Left lobe of liver (tissue), 2 donors: Measurements from ENCODE around the gene FGD2. TPM values are rescaled to one million over a fixed set of nuclear protein-coding genes. Genes with fewer than 3 reads are reported as not detected.
A peak's percentile ranks its signal among the peaks of the same experiment; 100 is the strongest.

Source experiments
- ATAC-seq: fragments of 200-7000 bp; cut with Tn5 transposase; one replicate; pipeline ENCODE4 v1.9.1; 2020; ENCODE audit warnings: mild to moderate bottlenecking, moderate library complexity
- DNase-seq: peaks from one replicate; pipeline ENCODE4 v3.0.0-alpha.2; 2020; ENCODE audit warnings: low spot score
- total RNA-seq: library from RNA; stranded (reverse); gene quantifications from one replicate; pipeline ENCODE4 v1.2.1, GENCODE V29; 2021
- donor health status: DM: no; HTN: no; CAD: no; lungs with moderate emphysema.
- donor health status: DM: no; HTN: yes; CAD: no.

FGD2 gene
- total RNA-seq = 10.3 TPM

- ATAC-seq = no peak
- no peak for DNase-seq
Measured at GRCh38 chr6:37005061-37005810, at the start of gene FGD2. TSS of gene FGD2 (plus strand) at chr6:37005655. CDS start at chr6:37005818, 163 bp downstream.

DNA sequence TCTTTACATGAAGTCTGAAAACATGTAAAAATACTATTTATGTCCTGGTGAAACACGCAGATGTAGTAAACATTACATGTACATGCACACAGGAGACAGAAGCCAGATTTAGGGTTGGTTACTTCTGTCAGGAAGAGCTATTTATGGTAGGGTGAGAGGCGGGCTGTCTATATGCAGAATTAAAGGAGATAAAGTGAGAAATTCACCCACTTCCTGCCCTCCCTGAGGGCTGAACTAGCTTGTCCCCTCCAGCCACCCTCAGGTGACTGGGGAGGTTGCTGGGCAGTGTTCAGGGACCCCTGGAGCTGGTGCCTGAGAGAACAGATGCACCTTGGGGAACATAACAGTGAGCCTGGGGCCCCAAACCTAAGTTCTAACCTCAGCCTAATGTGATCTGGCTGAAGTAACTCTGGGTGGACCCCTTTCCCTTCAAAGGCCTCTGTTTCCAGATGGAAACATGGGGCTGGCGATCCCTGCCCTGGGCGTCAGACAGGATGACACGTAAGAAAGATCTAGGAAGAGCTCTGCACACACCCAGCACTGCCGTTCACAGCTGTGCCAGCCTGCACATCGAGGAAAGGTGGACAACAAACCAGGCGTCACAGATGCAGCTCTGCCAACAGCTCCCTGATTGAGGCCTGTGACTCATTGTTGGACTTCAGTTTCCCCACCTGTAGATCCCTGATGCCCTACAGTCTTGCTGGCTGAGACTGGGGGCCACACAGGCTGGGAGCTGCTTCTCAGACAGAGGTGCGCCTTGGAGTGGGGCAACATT is 49.6 kb upstream of the FGD2 start:
- DNase-seq (no peak), ATAC-seq (no peak)

DNA sequence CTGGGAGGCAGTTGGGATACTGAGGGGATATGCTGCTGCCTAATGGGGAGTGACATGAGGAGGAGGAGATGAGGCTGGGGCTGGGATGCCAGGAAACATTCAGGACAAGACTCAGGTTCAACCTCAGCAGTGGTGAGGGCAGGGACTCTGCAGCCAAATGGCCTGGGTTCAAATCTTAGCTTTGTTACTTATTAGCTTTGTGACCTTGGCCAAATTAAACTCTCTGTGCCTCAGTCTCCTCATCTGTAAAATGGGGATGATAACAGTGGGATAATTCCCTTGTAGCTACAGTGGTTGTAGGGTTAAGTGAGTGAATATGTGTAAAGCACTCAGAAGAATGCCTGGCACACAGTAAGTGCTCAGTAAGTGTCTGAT is 49.0 kb upstream of the FGD2 start:
- DNase-seq (no peak), ATAC-seq (no peak)

DNA sequence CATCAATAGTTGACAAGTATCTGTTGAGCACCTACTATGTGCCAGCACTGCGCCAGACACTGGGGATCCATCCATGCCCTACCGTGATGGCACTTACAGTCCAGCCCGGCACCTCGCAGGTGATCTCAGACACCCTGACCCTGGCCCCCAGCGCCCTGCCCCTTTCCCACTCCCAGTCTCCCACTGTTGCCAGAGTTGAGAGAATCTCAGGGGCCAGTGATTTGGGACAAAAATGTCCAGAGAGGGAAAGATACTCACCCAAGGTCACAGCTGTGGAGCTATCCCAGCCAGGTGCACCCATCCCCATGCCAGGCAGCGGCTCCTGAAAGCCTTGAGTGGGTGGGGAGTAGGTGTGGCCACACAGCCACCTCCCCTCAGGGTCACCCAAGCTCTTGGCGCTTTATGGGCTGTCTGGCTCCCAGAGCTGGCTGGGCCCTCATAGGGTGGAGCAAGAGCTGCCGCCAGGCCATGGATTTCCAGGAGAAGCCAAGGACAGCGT is 47.6 kb upstream of the FGD2 start:
- no peak for DNase-seq
- ATAC-seq = no peak

DNA sequence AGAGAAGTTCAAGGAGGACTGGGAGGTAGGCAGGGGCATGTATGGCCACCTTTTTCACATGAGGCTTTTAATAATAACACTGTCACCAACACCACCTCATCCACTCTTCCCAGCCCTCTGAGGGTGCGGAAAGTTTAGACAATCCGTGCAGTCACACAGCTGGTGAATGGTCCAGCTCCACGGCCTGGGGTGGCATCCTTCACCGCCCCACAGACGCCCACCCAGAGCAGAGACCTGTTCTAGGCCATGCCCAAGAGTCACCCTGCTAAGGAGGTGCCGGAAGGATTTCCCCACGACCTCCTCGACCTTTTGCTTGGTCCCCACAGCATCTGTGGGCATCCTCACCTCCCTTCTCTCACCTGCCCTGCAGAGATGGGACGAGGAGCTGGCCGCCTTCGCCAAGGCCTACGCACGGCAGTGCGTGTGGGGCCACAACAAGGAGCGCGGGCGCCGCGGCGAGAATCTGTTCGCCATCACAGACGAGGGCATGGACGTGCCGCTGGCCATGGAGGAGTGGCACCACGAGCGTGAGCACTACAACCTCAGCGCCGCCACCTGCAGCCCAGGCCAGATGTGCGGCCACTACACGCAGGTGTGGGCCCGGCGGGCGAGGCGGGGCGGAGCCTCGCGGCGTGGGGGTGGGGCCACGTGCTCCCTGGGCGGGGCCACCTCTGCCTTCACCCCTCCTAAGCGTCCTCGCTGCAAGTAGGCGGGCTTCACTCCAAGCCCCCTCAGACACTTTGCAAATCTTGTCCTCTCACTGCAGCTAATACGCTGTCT is 46.5 kb upstream of the FGD2 start:
- ATAC-seq (no peak), DNase-seq (no peak)

- DNase-seq = no peak
- no peak for ATAC-seq
Measured at GRCh38 chr6:36959555-36960250, 45.8 kb upstream of the FGD2 start.

DNA sequence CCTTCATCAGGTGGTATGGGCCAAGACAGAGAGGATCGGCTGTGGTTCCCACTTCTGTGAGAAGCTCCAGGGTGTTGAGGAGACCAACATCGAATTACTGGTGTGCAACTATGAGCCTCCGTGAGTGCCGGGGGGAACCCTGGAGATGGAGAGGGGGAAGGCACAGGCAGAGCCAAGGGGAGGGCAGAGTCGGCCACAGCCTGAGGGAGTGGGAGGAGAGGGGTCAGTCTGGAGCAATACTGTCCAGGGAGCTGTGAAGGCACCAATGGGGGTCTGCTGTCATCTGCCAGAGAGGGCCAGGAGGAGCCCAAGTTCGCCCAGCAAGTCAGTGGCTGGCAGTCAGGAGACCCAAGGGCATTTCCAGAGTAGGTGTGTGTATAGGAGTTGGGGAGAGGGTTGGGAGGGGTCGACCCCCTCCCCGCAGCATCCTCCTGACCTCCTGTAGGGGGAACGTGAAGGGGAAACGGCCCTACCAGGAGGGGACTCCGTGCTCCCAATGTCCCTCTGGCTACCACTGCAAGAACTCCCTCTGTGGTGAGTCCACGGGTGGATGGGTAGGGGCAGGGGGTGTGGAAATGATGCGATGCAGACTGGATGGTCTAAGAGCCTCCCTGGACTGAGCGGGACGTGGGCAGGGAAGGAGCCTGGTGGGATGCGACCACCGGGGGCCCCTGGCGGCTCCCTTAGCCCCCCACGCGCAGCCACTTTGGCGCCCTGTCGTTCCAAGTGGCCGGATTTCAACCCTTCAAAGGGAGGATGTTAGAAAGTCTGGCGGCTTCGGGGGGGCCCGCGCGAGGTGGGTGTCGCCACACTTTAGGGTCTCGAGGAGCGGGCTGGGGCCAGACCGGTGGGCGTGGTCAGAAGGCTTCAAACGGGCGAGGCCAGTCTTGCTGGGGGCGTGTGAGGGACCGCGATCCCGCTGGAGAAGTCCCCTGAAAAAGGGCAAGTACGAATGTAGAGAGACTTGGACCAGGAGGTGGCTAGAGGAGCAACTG is 43.7 kb upstream of the FGD2 start:
- ATAC-seq (no peak), DNase-seq (no peak)

GRCh38 chr6:36962874-36963273 is 42.6 kb upstream of the FGD2 start:
- DNase-seq (no peak), ATAC-seq (peak; percentile 36)

DNA sequence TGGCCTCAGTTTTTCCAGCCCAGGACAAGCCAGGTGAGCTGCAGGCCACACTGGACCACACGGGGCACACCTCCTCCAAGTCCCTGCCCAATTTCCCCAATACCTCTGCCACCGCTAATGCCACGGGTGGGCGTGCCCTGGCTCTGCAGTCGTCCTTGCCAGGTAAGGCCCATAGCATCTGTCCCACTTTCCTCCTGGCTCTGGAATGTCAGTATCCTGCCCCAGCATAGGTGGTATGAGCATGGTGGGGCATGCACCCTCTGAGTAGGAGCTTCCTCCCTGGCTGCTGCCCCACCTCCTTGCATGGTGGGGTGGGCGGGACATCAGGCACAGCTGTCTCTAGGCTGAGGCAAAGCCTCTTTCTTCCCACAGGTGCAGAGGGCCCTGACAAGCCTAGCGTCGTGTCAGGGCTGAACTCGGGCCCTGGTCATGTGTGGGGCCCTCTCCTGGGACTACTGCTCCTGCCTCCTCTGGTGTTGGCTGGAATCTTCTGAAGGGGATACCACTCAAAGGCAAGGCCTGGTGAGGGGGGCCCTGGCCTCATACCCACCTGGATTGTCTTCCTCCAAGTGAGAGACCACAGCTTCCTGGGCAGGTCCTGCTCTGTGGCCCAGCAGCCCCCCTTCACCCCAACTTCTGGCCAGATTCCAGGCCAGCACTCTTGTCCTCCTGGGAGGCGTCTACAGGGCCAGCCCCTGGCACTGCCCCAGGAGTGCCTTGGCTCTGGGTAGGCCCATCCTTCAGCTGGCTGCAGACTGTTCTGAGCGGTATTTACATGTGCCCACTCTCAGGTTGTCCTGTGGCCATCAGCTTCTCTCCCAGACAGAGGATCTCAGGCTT is 41.8 kb upstream of the FGD2 start:
- no peak for ATAC-seq
- DNase-seq = no peak

DNA sequence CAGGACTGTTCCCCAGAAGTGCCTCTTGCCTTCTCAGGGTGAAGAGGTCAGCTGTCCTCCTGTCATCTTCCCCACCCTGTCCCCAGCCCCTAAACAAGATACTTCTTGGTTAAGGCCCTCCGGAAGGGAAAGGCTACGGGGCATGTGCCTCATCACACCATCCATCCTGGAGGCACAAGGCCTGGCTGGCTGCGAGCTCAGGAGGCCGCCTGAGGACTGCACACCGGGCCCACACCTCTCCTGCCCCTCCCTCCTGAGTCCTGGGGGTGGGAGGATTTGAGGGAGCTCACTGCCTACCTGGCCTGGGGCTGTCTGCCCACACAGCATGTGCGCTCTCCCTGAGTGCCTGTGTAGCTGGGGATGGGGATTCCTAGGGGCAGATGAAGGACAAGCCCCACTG is 41.1 kb upstream of the FGD2 start:
- ATAC-seq (no peak), DNase-seq (no peak)

GRCh38 chr6:36964908-36965307 is 40.5 kb upstream of the FGD2 start:
- ATAC-seq = no peak

GRCh38 chr6:36967301-36967700 is 38.2 kb upstream of the FGD2 start:
- DNase-seq = no peak

More at GRCh38 chr6:36964908-36965307, 40.5 kb upstream of the FGD2 start:
- no peak for DNase-seq

DNA sequence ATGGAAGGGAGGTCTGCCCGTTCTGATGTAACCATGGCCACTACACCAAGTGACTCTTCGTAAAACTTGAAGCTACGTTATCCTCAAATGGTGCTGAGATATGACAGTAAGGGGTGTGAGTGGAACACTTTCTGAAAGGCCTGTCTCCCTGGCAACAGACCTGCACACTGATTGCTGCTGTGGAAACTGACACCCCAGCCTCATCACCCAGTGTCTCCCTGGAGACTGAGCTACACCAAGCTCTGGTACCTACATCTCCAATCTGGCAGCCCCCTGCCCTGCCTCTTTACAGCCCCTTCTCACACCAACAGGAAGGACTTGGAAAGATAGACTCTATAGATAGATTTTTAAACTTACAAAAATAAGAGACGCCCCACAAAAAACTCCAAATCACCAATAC is 37.7 kb upstream of the FGD2 start:
- ATAC-seq (no peak), DNase-seq (no peak)

More at GRCh38 chr6:36967301-36967700, 38.2 kb upstream of the FGD2 start:
- peak; percentile 65 for ATAC-seq

- no peak for ATAC-seq
- no peak for DNase-seq
Measured at GRCh38 chr6:36968266-36968977, 37.0 kb upstream of the FGD2 start.

DNA sequence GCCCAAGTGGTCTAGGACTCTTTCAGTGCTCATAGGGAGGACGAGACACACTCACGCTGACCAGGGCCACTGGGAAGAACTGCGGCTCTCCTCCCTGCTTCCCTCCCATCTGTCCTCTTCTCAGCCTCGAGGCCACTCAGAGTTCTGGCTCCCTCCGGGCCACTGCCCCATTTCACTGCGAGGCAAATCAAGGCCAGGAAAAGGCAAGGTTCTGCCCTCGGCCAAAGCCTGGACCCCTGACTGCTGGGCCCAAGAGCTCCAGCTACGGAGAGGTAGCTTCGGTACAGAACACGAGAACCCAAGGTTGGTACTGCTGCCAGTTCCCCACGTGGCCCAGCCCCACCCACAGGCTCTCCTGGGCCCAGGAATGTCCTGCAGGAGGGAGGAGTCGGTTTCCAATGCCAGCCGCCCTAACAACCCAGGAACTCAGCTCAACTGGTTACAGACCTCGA is 36.2 kb upstream of the FGD2 start:
- DNase-seq (no peak), ATAC-seq (no peak)

DNA sequence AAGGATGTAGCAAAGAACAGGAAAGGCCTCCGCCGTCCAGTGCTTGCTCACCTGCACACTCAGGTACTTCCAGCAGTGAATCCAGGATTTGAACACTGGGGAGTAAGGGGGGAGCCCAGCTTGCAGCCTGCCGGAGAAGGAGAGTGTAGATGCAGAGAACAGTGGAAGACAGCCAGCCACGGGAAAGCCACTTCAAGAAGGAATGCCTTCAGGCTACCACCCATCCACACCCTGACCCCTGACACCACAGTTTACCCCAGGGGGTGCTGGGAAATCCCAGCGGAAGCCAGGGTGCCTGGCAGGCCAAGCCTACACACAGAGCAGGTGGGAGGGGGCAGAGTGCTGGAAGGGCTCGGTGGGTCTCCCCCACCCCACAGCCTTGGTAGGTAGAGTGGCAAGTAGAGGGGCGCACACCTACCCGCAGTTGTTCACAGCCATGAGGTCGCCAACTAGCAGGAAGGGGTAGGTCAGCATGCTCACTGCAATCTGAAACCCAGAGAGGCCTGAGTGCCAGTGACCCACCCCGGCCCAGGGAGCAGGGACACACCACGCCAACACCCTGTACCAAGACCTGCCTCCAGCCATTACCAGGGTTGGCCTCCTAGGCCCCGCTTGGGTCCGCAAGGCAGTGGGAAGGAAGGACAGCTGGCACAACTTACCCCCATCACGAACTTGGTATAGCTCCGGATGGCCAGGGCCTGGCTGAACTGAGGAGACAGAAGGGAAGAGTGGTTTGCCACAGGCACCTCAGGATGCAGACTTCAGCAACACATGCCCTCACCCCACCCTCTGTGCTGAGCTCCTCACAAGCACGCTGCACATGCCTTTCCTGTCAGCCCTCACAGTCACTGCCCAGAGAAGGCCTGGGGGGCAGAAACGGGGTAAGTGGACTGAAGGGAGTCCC is 35.2 kb upstream of the FGD2 start:
- no peak for ATAC-seq
- DNase-seq = no peak
